ENCODE measurements around the gene ODAD4. TPM values are rescaled to one million over a fixed set of nuclear protein-coding genes. Genes with fewer than 3 reads are reported as not detected.
A peak's percentile ranks its signal among the peaks of the same experiment; 100 is the strongest.

Gene ODAD4
- total and polyA plus RNA-seq, 4 donors: 0.07 to 1.0 (median 0.23) TPM

GRCh38 chr17:41913798-41914197 lies 16.6 kb upstream of the ODAD4 start:
- Histone ChIP-seq H3K4me3 (ENCODE audit: low read depth in 1 of 3, low read length in 3 of 3) (no peak overlapping the region), H3K9me3 (ENCODE audit: control insufficient read depth in 4 of 4, low read length in 3 of 4) (no peaks in the 10 kb centered on the region), H3K9ac (ENCODE audit: low read depth in 1 of 2, low read length in 2 of 2) (no peak overlapping the region), H3K4me1 (ENCODE audit: control insufficient read depth in 4 of 4, insufficient read depth in 4 of 4, low read length in 3 of 4) (peaks cover 10 to 32% (median 26%) of the 10 kb centered on the region in 4 donors), H3K27me3 (ENCODE audit: control insufficient read depth in 4 of 4, insufficient read depth in 4 of 4, low read length in 3 of 4) (no peaks in the 10 kb centered on the region), H3K36me3 (ENCODE audit: control insufficient read depth in 4 of 4, insufficient read depth in 3 of 4, low read depth in 1 of 4, low read length in 3 of 4) (peaks cover 3 to 34% (median 22%) of the 10 kb centered on the region in 4 donors), H3K27ac (ENCODE audit: low read depth in 1 of 2, low read length in 2 of 2) (peak overlapping the region in 1 of 2 donors; percentile 51)
- DNase-seq (ENCODE audit: low spot score): no peak
- no peak for TF ChIP-seq EGR1 (IDR thresholded peaks at IDR 0.05; ENCODE audit: low read depth in 2 of 2)
- TF ChIP-seq REST (IDR thresholded peaks at IDR 0.05): no peak
- TF ChIP-seq RXRA (IDR thresholded peaks at IDR 0.05): no peak
- no peak for TF ChIP-seq SP1 (IDR thresholded peaks at IDR 0.05)
- no peak for TF ChIP-seq MAX (IDR thresholded peaks at IDR 0.05)
- TF ChIP-seq CTCF (IDR thresholded peaks at IDR 0.05; ENCODE audit: low read depth, low read length, missing input control): no peak
- no peak for TF ChIP-seq TAF1 (conservative IDR thresholded peaks at IDR 0.05)
- TF ChIP-seq HNF4A (conservative IDR thresholded peaks at IDR 0.05): no peak
- no peak for TF ChIP-seq YY1 (IDR thresholded peaks at IDR 0.05)
- no peak for TF ChIP-seq HNF4G (IDR thresholded peaks at IDR 0.05)
- TF ChIP-seq RAD21 (IDR thresholded peaks at IDR 0.05): no peak
- no peak for TF ChIP-seq ZBTB33 (IDR thresholded peaks at IDR 0.05)
- TF ChIP-seq ATF3 (IDR thresholded peaks at IDR 0.05): no peak
- no peak for TF ChIP-seq FOXA2 (IDR thresholded peaks at IDR 0.05)
- 88% methylated on average over 4 of the region's 4 CpGs for whole genome bisulfite sequencing

GRCh38 chr17:41914358-41914766 lies 16.1 kb upstream of the ODAD4 start:
- 32% methylated on average over 6 of the region's 6 CpGs for WGBS
- Histone ChIP-seq H3K9me3 (ENCODE audit: control insufficient read depth in 4 of 4, low read length in 3 of 4) (no peaks in the 10 kb centered on the region), H3K9ac (ENCODE audit: low read depth in 1 of 2, low read length in 2 of 2) (no peak overlapping the region), H3K27me3 (ENCODE audit: control insufficient read depth in 4 of 4, insufficient read depth in 4 of 4, low read length in 3 of 4) (no peaks in the 10 kb centered on the region), H3K27ac (ENCODE audit: low read depth in 1 of 2, low read length in 2 of 2) (peak overlapping the region; percentile 15 to 51), H3K4me1 (ENCODE audit: control insufficient read depth in 4 of 4, insufficient read depth in 4 of 4, low read length in 3 of 4) (peaks cover 12 to 31% (median 27%) of the 10 kb centered on the region in 4 donors), H3K4me3 (ENCODE audit: low read depth in 1 of 3, low read length in 3 of 3) (no peak overlapping the region), H3K36me3 (ENCODE audit: control insufficient read depth in 4 of 4, insufficient read depth in 3 of 4, low read depth in 1 of 4, low read length in 3 of 4) (peaks cover 3 to 33% (median 20%) of the 10 kb centered on the region in 4 donors)
- peak; percentile 45 for DNase-seq (ENCODE audit: low spot score)
- TF ChIP-seq JUND (IDR thresholded peaks at IDR 0.05) (peak in 1 of 2 donors; percentile 41), YY1 (IDR thresholded peaks at IDR 0.05) (peak; percentile 22), FOXA1 (IDR thresholded peaks at IDR 0.05) (peak; percentile 17), SP1 (IDR thresholded peaks at IDR 0.05) (peak; percentile 85), NR2F2 (IDR thresholded peaks at IDR 0.05) (no peak), GABPA (IDR thresholded peaks at IDR 0.05 in 1 of 2, conservative IDR thresholded peaks at IDR 0.05 in 1 of 2) (no peak), MAX (IDR thresholded peaks at IDR 0.05) (no peak), TAF1 (conservative IDR thresholded peaks at IDR 0.05) (no peak), HNF4G (IDR thresholded peaks at IDR 0.05) (no peak), RXRA (IDR thresholded peaks at IDR 0.05) (peak; percentile 57 to 67), ZBTB33 (IDR thresholded peaks at IDR 0.05) (no peak), FOXA2 (IDR thresholded peaks at IDR 0.05) (peak; percentile 12), ATF3 (IDR thresholded peaks at IDR 0.05) (no peak)

All from liver (tissue), 9 donors.